ENCODE results near the gene FAM13C.

Gene FAM13C

DNA sequence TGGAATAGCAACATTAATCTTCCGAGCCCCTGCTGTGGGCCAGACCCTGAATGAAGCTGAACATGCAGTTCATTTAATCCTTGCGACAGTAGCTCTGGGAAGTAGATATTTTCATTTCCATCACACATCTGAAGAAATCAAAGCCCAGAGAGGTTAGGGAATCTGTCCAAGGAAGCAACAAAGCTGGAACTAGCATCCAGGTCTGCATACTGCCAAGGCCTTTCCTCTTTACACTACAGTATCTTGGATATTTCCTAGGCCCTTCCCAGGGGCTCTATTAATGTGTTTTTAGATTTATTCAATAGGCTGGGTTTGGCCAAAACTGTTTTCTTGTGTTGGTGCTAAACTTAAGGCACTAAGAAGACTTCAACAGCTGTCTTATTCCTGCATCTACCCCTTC lies 48.1 kb downstream of the FAM13C start:
- H3K9me3 ChIP-seq (ENCODE audit: control insufficient read depth, insufficient read depth, low read length) = no peaks in the 10 kb centered on the region
- no peak overlapping the region for H3K4me3 ChIP-seq (ENCODE audit: low read depth, low read length)
- no peaks in the 10 kb centered on the region for H3K36me3 ChIP-seq (ENCODE audit: control insufficient read depth, insufficient read depth, low read length)
- no peak overlapping the region for H3K9ac ChIP-seq (ENCODE audit: low read depth, low read length)
- H3K4me1 ChIP-seq (ENCODE audit: control insufficient read depth, insufficient read depth, low read length) = no peaks in the 10 kb centered on the region
- H3K27me3 ChIP-seq (ENCODE audit: control insufficient read depth, insufficient read depth, low read length) = no peaks in the 10 kb centered on the region

DNA sequence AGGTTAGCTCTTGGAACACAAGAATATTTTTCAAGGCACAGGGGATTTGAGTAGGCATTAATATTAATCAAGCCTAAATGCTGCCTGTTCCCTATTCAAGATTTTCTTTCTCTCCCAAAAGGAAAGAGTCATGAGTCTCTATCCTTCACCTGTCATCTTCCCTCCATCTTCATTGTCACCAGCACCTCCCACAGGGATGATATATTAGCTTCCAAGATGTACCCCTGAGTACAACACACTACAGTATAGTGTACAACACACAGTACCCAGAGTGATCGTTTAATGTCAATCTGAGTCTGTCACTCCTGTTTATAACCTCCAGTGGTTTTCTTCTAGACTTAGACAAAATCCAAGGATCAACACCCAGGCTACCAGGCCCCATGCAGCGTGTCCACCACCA lies 50.1 kb downstream of the FAM13C start:
- Histone ChIP-seq H3K36me3 (ENCODE audit: control insufficient read depth, insufficient read depth, low read length) (no peaks in the 10 kb centered on the region), H3K9me3 (ENCODE audit: control insufficient read depth, insufficient read depth, low read length) (no peaks in the 10 kb centered on the region), H3K4me1 (ENCODE audit: control insufficient read depth, insufficient read depth, low read length) (no peaks in the 10 kb centered on the region), H3K9ac (ENCODE audit: low read depth, low read length) (no peak overlapping the region), H3K27me3 (ENCODE audit: control insufficient read depth, insufficient read depth, low read length) (no peaks in the 10 kb centered on the region), H3K4me3 (ENCODE audit: low read depth, low read length) (no peak overlapping the region)

DNA sequence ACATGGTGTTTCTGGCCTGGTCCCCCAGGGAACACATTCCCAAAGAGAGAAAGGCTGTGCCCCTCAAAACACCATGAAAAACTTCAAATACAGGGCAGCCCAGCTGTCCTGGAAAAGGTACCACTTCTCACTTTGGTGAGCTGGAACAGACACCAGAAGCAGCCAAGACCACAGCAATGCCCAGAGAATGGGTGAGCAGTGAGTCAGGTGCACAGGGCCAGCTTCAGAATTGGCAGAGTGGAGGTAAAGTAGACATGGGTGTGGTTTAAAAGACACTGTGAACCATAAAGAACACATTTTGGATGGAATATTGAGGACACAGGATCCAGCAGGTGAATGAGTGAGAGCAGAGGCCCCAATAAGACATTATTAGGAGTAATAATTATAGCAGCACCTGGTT lies 51.3 kb downstream of the FAM13C start:
- H3K9me3 ChIP-seq (ENCODE audit: control insufficient read depth, insufficient read depth, low read length) = no peaks in the 10 kb centered on the region

GRCh38 chr10:59310324-59310914 lies 51.9 kb downstream of the FAM13C start:
- H3K9me3 ChIP-seq (ENCODE audit: control insufficient read depth, insufficient read depth, low read length) = no peaks in the 10 kb centered on the region
- no peak overlapping the region for H3K4me3 ChIP-seq (ENCODE audit: low read depth, low read length)
- no peaks in the 10 kb centered on the region for H3K36me3 ChIP-seq (ENCODE audit: control insufficient read depth, insufficient read depth, low read length)
- H3K27me3 ChIP-seq (ENCODE audit: control insufficient read depth, insufficient read depth, low read length) = no peaks in the 10 kb centered on the region
- H3K4me1 ChIP-seq (ENCODE audit: control insufficient read depth, insufficient read depth, low read length) = no peaks in the 10 kb centered on the region
- no peak overlapping the region for H3K9ac ChIP-seq (ENCODE audit: low read depth, low read length)

More for the DNA sequence above, 51.3 kb downstream of the FAM13C start:
- Histone ChIP-seq H3K4me1 (ENCODE audit: control insufficient read depth, insufficient read depth, low read length) (no peaks in the 10 kb centered on the region), H3K36me3 (ENCODE audit: control insufficient read depth, insufficient read depth, low read length) (no peaks in the 10 kb centered on the region), H3K9ac (ENCODE audit: low read depth, low read length) (no peak overlapping the region), H3K4me3 (ENCODE audit: low read depth, low read length) (no peak overlapping the region), H3K27me3 (ENCODE audit: control insufficient read depth, insufficient read depth, low read length) (no peaks in the 10 kb centered on the region)

DNA sequence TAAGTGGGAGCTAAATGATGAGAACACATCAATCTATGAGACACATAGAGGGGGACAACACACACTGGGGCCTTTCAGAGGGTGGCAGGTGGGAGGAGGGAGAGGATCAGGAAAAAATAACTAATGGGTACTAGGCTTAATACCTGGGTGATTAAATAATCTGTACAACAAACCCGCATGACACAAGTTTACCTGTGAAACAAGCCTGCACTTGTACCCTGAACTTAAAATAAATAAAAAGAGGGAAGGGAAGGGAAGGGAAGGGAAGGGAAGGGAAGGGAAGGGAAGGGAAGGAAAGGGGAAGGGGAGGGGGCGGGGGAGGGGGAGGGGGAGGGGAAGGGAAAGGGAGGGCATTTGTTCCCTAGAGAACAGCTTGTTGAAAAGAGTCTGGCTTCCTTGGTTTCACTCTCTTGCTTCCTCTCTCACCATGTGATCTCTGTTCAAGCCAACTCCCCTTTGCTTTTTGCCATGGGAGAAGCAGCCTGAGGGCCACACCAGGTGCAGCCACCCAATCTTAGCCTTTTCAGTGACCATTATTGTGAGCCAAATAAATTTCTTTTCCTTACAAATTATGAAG lies 57.7 kb downstream of the FAM13C start:
- no peaks in the 10 kb centered on the region for H3K27me3 ChIP-seq (ENCODE audit: control insufficient read depth, insufficient read depth, low read length)
- no peak overlapping the region for H3K4me3 ChIP-seq (ENCODE audit: low read depth, low read length)
- no peaks in the 10 kb centered on the region for H3K36me3 ChIP-seq (ENCODE audit: control insufficient read depth, insufficient read depth, low read length)
- no peak overlapping the region for H3K9ac ChIP-seq (ENCODE audit: low read depth, low read length)
- H3K4me1 ChIP-seq (ENCODE audit: control insufficient read depth, insufficient read depth, low read length) = no peaks in the 10 kb centered on the region
- H3K9me3 ChIP-seq (ENCODE audit: control insufficient read depth, insufficient read depth, low read length) = no peaks in the 10 kb centered on the region

DNA sequence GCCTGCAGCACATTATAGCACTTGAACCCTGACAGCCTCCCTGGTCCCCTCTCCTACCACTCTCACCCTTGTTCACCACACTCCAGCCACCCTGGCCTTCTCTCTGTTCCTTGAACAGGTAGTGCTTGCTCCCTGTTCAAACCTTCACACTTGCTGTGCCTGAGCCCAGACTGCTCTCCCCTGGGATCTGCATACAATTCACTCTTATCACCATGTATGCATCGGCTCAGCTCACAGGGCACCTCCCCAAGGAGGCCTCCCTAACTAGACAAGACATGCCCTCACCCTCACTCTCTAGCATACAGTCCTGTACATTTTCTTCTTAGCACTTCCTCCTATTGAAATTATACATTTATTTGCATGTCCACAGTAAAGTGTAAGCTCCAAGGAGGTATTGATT lies 59.3 kb downstream of the FAM13C start:
- Histone ChIP-seq H3K36me3 (ENCODE audit: control insufficient read depth, insufficient read depth, low read length) (no peaks in the 10 kb centered on the region), H3K4me1 (ENCODE audit: control insufficient read depth, insufficient read depth, low read length) (no peaks in the 10 kb centered on the region), H3K4me3 (ENCODE audit: low read depth, low read length) (no peak overlapping the region), H3K9ac (ENCODE audit: low read depth, low read length) (no peak overlapping the region), H3K9me3 (ENCODE audit: control insufficient read depth, insufficient read depth, low read length) (no peaks in the 10 kb centered on the region), H3K27me3 (ENCODE audit: control insufficient read depth, insufficient read depth, low read length) (no peaks in the 10 kb centered on the region)

GRCh38 chr10:59302381-59302780 lies 60.0 kb downstream of the FAM13C start:
- H3K4me1 ChIP-seq (ENCODE audit: control insufficient read depth, insufficient read depth, low read length) = no peaks in the 10 kb centered on the region
- H3K36me3 ChIP-seq (ENCODE audit: control insufficient read depth, insufficient read depth, low read length) = no peaks in the 10 kb centered on the region
- H3K9ac ChIP-seq (ENCODE audit: low read depth, low read length) = no peak overlapping the region
- no peaks in the 10 kb centered on the region for H3K9me3 ChIP-seq (ENCODE audit: control insufficient read depth, insufficient read depth, low read length)
- no peak overlapping the region for H3K4me3 ChIP-seq (ENCODE audit: low read depth, low read length)
- H3K27me3 ChIP-seq (ENCODE audit: control insufficient read depth, insufficient read depth, low read length) = no peaks in the 10 kb centered on the region

GRCh38 chr10:59301067-59301754 lies 61.1 kb downstream of the FAM13C start:
- H3K27me3 ChIP-seq (ENCODE audit: control insufficient read depth, insufficient read depth, low read length) = no peaks in the 10 kb centered on the region
- no peaks in the 10 kb centered on the region for H3K4me1 ChIP-seq (ENCODE audit: control insufficient read depth, insufficient read depth, low read length)

GRCh38 chr10:59300386-59300785 lies 62.0 kb downstream of the FAM13C start:
- no peak overlapping the region for H3K4me3 ChIP-seq (ENCODE audit: low read depth, low read length)
- no peaks in the 10 kb centered on the region for H3K4me1 ChIP-seq (ENCODE audit: control insufficient read depth, insufficient read depth, low read length)
- H3K27me3 ChIP-seq (ENCODE audit: control insufficient read depth, insufficient read depth, low read length) = no peaks in the 10 kb centered on the region
- no peaks in the 10 kb centered on the region for H3K36me3 ChIP-seq (ENCODE audit: control insufficient read depth, insufficient read depth, low read length)
- no peak overlapping the region for H3K9ac ChIP-seq (ENCODE audit: low read depth, low read length)
- H3K9me3 ChIP-seq (ENCODE audit: control insufficient read depth, insufficient read depth, low read length) = no peaks in the 10 kb centered on the region

More at GRCh38 chr10:59301067-59301754, 61.1 kb downstream of the FAM13C start:
- Histone ChIP-seq H3K9ac (ENCODE audit: low read depth, low read length) (no peak overlapping the region), H3K4me3 (ENCODE audit: low read depth, low read length) (no peak overlapping the region), H3K9me3 (ENCODE audit: control insufficient read depth, insufficient read depth, low read length) (no peaks in the 10 kb centered on the region), H3K36me3 (ENCODE audit: control insufficient read depth, insufficient read depth, low read length) (no peaks in the 10 kb centered on the region)

- Histone ChIP-seq H3K9me3 (ENCODE audit: control insufficient read depth, insufficient read depth, low read length) (no peaks in the 10 kb centered on the region), H3K27me3 (ENCODE audit: control insufficient read depth, insufficient read depth, low read length) (no peaks in the 10 kb centered on the region), H3K36me3 (ENCODE audit: control insufficient read depth, insufficient read depth, low read length) (no peaks in the 10 kb centered on the region), H3K4me1 (ENCODE audit: control insufficient read depth, insufficient read depth, low read length) (no peaks in the 10 kb centered on the region), H3K4me3 (ENCODE audit: low read depth, low read length) (no peak overlapping the region), H3K9ac (ENCODE audit: low read depth, low read length) (no peak overlapping the region)
These were observed 62.4 kb downstream of the FAM13C start for GRCh38 chr10:59299933-59300332.

- no peak overlapping the region for H3K4me3 ChIP-seq (ENCODE audit: low read depth, low read length)
- no peak overlapping the region for H3K9ac ChIP-seq (ENCODE audit: low read depth, low read length)
- no peaks in the 10 kb centered on the region for H3K27me3 ChIP-seq (ENCODE audit: control insufficient read depth, insufficient read depth, low read length)
- peaks cover 9% of the 10 kb centered on the region for H3K4me1 ChIP-seq (ENCODE audit: control insufficient read depth, insufficient read depth, low read length)
- no peaks in the 10 kb centered on the region for H3K36me3 ChIP-seq (ENCODE audit: control insufficient read depth, insufficient read depth, low read length)
- no peaks in the 10 kb centered on the region for H3K9me3 ChIP-seq (ENCODE audit: control insufficient read depth, insufficient read depth, low read length)
These were observed 71.9 kb downstream of the FAM13C start for GRCh38 chr10:59290448-59290847.

GRCh38 chr10:59289853-59290252 lies 72.5 kb downstream of the FAM13C start:
- Histone ChIP-seq H3K4me1 (ENCODE audit: control insufficient read depth, insufficient read depth, low read length) (peaks cover 9% of the 10 kb centered on the region), H3K4me3 (ENCODE audit: low read depth, low read length) (no peak overlapping the region), H3K27me3 (ENCODE audit: control insufficient read depth, insufficient read depth, low read length) (no peaks in the 10 kb centered on the region), H3K9ac (ENCODE audit: low read depth, low read length) (no peak overlapping the region), H3K36me3 (ENCODE audit: control insufficient read depth, insufficient read depth, low read length) (no peaks in the 10 kb centered on the region), H3K9me3 (ENCODE audit: control insufficient read depth, insufficient read depth, low read length) (no peaks in the 10 kb centered on the region)

Data from iPS-15b (cell line).